Measurements from ENCODE around the gene ATP11A.
"Not testable (repeated sequence)": the region's sequence is repeated elsewhere in the genome, so short reads cannot be mapped to it uniquely, and the experiment has no call there.

The ATP11A gene

GRCh38 chr13:112871742-112872141 is 181.9 kb downstream of the ATP11A start:
- DNase-seq, result no peak

- not testable (repeated sequence) for DNase-seq
Observed at GRCh38 chr13:112872657-112873631, 183.1 kb downstream of the ATP11A start.

GRCh38 chr13:112873851-112874750 is 184.3 kb downstream of the ATP11A start:
- DNase-seq, result peak; percentile 26

GRCh38 chr13:112874751-112875300 is 185.0 kb downstream of the ATP11A start:
- DNase-seq, result no peak

GRCh38 chr13:112875627-112876026 is 185.8 kb downstream of the ATP11A start:
- no peak for DNase-seq

- DNase-seq, result no peak
Observed at GRCh38 chr13:112876305-112877000, 186.6 kb downstream of the ATP11A start.

GRCh38 chr13:112877066-112877465 is 187.2 kb downstream of the ATP11A start:
- DNase-seq, result no peak

GRCh38 chr13:112877539-112877938 is 187.7 kb downstream of the ATP11A start:
- DNase-seq, result no peak

GRCh38 chr13:112877976-112878955 is 188.4 kb downstream of the ATP11A start:
- no peak for DNase-seq

GRCh38 chr13:112879283-112879833 is 189.5 kb downstream of the ATP11A start:
- DNase-seq, result no peak

- DNase-seq, result no peak
Observed at GRCh38 chr13:112880221-112880641, 190.4 kb downstream of the ATP11A start.

- no peak for DNase-seq
Observed at GRCh38 chr13:112880976-112881540, 191.2 kb downstream of the ATP11A start.

GRCh38 chr13:112881656-112882554 is 192.1 kb downstream of the ATP11A start:
- no peak for DNase-seq

GRCh38 chr13:112882555-112883024 is 192.8 kb downstream of the ATP11A start:
- DNase-seq, result no peak

- DNase-seq, result no peak
Observed at GRCh38 chr13:112883241-112883945, 193.6 kb downstream of the ATP11A start.

- DNase-seq, result not testable (repeated sequence)
Observed at GRCh38 chr13:112884700-112885099, 194.9 kb downstream of the ATP11A start.

GRCh38 chr13:112885242-112885781 is 195.5 kb downstream of the ATP11A start:
- no peak for DNase-seq

GRCh38 chr13:112885782-112886268 is 196.0 kb downstream of the ATP11A start:
- DNase-seq, result peak; percentile 67
